GM13977 (cell line): ENCODE measurements around the gene STIM1.

Source experiments
- DNase-seq: peaks from one replicate; pipeline ENCODE4 v3.0.0; 2012; ENCODE audit warnings: low spot score
- CTCF ChIP-seq: IDR thresholded peaks from 2 replicates; pipeline ENCODE4 v1.5.1; 2012; ENCODE audit warnings: mild to moderate bottlenecking, control low read depth; ENCODE audit not compliant: insufficient read depth; ENCODE audit errors: extremely low read depth, missing control alignments
- in situ Hi-C: fragments of 300-500 bp; cut with MboI; formaldehyde crosslinking; loops from one replicate; pipeline ENCODE4 v1.12.0; 2022; ENCODE audit warnings: low sequenced_read_pairs, low pct_unique_long_range_greater_than_20kb, mixed read lengths, inconsistent platforms; ENCODE audit not compliant: unreplicated experiment

The STIM1 gene

GRCh38 chr11:3902441-3902840, 47.0 kb downstream of the STIM1 start:
- no peak for DNase-seq
- no peak for TF ChIP-seq CTCF
- in situ Hi-C loops = no loop called here

GRCh38 chr11:3903207-3903896, 47.9 kb downstream of the STIM1 start:
- in situ Hi-C loops = no loop called here
- no peak for TF ChIP-seq CTCF
- no peak for DNase-seq

- in situ Hi-C loops = no loop called here
- DNase-seq = no peak
Observed at GRCh38 chr11:3904228-3904627, 48.8 kb downstream of the STIM1 start.

GRCh38 chr11:3905080-3905953, 49.9 kb downstream of the STIM1 start:
- peak; percentile 77 for DNase-seq
- TF ChIP-seq CTCF = no peak
- in situ Hi-C loops = no loop called here

More at GRCh38 chr11:3904228-3904627, 48.8 kb downstream of the STIM1 start:
- no peak for TF ChIP-seq CTCF

GRCh38 chr11:3906166-3906565, 50.7 kb downstream of the STIM1 start:
- TF ChIP-seq CTCF = no peak
- no peak for DNase-seq
- in situ Hi-C loops = no loop called here

GRCh38 chr11:3907590-3907989, 52.1 kb downstream of the STIM1 start:
- DNase-seq = no peak
- in situ Hi-C loops = no loop called here
- no peak for TF ChIP-seq CTCF
